Transverse colon (tissue), 4 donors: ENCODE measurements around the gene LRRC73.

Experiments used
- POLR2A ChIP-seq: fragments of 450-650 bp; IDR thresholded peaks from one replicate; pipeline ENCODE4 v1.6.1; 2016; ENCODE audit warnings: antibody characterized with exemption, mild to moderate bottlenecking, moderate library complexity
- POLR2AphosphoS5 ChIP-seq, 3 donors: sonication (generic); formaldehyde crosslinking; IDR thresholded peaks; one replicate each; pipeline ENCODE4 v1.6.1; 2016; ENCODE audit warnings: antibody characterized with exemption in 3 of 3
- TF ChIP-seq, protein P1 (sequence below), 5 experiments: fragments of 200-600 bp in 3 of 5; fragments of 450-650 bp in 2 of 5; sonication (generic) in 3 of 5; IDR thresholded peaks; 1 replicate in 2 of 5; 2 replicates in 3 of 5; pipeline ENCODE4 v1.5.1; 2016 to 2017; ENCODE audit warnings: antibody characterized with exemption in 5 of 5, inconsistent platforms in 3 of 5, mild to moderate bottlenecking in 2 of 5, moderate library complexity in 1 of 5

DNA sequence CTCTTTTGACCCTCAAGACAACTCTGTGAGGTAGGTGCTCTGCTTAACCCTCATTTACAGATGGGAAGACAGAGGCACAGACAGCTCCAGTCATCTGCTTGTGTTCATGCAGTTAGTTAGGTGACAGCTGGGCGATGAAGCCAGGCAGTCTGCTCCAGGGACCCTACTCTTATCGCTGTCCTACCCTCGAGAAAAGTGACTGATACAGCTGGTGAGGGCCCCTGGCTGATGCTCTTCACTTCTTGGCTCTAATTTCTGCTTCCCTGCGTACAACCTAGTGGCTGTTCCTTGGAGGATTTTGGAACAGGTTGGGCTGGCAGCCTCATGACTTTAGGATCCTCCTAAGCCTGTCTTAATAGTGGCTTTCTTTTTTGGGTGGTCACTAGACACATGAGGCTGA, 41.9 kb downstream of the LRRC73 start:
- TF ChIP-seq, protein P1, sequence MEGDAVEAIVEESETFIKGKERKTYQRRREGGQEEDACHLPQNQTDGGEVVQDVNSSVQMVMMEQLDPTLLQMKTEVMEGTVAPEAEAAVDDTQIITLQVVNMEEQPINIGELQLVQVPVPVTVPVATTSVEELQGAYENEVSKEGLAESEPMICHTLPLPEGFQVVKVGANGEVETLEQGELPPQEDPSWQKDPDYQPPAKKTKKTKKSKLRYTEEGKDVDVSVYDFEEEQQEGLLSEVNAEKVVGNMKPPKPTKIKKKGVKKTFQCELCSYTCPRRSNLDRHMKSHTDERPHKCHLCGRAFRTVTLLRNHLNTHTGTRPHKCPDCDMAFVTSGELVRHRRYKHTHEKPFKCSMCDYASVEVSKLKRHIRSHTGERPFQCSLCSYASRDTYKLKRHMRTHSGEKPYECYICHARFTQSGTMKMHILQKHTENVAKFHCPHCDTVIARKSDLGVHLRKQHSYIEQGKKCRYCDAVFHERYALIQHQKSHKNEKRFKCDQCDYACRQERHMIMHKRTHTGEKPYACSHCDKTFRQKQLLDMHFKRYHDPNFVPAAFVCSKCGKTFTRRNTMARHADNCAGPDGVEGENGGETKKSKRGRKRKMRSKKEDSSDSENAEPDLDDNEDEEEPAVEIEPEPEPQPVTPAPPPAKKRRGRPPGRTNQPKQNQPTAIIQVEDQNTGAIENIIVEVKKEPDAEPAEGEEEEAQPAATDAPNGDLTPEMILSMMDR (IDR thresholded peaks at IDR 0.05): no peak
- TF ChIP-seq POLR2A (no peak), POLR2AphosphoS5 (IDR thresholded peaks at IDR 0.05) (no peak)
